NCI-H345 treated with DMSO at 0.1 percent for 48 hours (cell line): ENCODE results near the gene GNRHR.

ENCODE experiments used
- DNase-seq: peaks from one replicate; lab custom pipeline; 2025; ENCODE audit not compliant: unreplicated experiment; lab: John Stamatoyannopoulos, UW

GNRHR gene

DNA sequence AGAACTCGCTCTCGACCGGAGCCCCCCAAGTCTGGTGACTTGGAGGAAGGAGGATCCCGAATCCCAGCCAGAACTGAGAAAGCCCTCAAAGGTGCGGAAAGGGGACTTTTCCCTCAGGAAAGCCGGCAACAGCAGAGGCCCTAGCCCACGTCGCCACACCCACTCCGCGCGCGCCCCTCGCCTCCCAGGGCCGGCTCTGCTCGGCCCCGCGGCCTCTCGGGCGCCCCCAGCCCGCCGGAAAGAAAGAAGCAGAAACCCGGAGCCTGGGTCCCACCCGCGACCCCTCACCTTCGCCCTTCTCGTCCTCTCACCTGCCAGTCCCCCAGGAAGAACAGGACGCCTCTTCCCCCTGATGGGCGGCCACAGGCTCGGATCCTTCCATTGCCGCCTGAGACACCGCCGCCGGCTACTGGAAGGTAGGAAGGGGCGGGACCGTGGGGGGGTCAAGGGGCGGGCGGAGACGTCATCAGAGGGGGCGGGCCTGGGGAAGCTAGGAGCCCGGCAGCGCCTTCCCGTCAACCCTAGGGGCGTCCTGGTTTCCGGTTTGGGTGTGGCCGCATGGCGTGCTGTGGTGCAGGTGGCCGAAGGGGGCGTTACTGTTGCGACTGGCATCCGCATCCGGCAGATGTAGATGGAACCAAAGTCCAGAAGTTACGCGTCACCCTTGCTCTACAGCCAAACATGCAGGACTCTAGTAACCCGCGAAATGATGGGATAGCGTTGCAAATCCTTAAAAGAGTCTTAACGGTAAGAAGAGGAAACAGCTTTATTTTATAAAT, 53.3 kb downstream of the GNRHR start, which contains the start of gene UBA6:
UBA6 (minus strand) TSS at position 418 of the 779 bp plus-strand sequence; CDS start at position 382, 36 bp downstream.
- DNase-seq, result peak; percentile 82

DNA sequence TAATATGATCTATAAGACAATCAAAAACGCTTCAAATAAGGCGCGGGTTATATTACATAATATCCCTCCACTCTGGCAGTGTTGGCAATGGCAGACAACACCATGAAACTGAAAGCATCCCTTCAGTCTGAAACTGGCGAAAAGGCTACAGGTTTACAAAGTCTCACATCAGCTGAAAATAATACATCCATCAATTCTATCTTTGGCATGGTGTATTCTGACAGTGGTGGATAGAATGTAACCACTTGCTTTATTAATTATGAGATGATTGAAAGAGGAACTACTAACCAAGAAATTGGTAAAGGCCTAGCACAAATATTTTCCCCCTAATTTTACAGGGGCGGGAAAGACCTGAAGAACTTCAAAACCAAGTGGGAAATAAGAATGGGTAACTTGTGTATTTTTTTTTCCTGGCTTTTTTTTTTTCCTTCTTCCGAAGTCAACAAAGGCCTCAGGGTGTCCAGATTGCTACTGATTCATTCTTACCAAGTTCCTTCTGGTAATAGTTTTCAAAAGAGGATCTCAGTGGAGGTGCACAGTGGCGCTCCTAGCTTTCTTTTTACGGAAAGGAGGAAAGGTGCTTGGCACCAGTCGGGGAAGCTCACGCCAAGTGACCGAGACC, 54.0 kb downstream of the GNRHR start:
- no peak for DNase-seq

DNA sequence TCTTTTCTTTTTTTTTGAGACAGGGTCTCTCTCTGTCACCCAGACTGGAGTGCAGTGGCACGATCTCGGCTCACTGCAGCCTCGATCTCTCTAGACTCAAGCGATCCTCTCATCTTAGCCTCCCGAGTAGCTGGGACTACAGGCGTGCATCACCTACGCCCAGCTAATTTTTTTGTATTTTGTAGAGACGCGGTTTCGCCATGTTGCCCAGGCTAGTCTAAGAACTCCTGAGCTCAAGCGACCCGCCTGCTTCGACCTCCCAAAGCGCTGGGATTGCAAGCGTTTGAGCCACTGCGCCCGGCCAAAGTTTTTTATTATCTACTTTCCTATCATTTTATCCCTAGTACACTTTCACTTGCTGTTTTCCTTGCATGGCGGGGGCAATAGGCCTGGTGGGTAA, 54.6 kb downstream of the GNRHR start:
- DNase-seq, result no peak

DNA sequence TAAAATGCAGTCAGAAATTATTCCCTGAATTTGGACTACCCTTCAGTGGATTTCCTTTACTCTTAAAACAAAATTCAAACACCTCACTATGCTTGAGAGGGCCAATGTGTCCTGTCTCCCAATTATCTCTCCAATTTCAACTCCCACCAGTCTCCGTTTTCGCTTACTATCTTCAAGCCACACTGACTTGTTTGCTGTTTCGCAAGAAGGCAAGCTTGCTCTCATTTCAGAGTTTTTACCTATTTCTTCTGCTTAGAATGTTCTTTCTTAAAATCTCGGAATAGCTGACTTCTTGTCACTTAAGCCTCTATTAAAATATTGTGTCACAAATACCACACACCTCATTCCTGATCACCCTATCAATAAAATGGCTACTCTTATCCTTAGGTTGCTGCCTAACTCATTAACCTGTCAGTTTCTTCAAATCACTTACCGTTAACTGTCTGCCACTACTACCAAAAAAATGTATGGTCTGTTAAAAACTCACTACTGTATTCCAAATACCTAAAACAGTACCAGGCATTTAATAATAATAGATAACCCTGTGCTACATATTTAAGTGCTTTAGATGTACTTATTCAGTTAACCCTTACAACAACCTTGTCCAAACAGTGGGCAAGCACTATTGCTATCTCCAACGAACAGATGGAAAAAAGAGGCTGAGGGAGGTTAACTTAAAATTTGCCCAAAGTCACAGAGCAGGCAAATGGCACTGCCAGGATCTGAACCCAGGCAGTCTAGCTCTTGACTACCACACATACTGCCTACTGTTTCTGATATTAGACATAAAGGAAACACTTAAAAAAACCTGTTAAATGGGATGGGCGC, 56.1 kb downstream of the GNRHR start:
- no peak for DNase-seq

DNA sequence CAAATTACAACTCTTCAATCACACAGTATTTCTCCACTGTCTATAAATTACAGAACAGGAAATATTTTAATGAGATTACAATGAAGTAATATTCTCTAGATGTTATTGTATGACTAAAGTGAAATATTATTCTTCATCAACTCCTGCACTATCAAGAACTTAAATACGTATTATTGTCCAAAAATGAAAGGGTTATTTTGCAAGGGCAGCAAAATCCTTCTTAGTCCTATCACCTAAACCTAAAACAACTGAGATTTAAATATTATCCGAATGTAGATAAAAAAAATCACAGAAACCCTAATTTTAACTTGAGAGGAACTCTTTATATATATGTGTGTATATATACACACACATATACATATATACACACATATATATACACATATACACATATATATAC, 58.1 kb downstream of the GNRHR start:
- no peak for DNase-seq

DNA sequence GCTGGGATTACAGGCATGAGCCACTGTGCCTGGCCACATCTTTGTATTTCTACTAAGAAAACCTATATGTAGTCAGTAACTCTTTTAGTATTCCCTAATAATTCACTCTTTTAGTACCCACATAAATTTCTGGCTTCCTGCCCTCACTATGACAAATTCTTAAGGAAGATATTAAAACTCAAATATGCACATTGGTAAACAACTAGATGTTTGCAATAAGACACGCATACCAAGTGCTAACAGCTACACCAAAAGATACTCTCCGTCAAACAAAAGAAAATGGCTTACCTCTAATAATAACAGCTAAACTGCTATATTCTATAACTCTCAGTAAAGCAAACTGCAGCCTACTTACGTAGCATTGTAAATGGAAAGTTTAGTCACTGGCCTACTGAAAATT, 59.5 kb downstream of the GNRHR start:
- DNase-seq, result no peak

DNA sequence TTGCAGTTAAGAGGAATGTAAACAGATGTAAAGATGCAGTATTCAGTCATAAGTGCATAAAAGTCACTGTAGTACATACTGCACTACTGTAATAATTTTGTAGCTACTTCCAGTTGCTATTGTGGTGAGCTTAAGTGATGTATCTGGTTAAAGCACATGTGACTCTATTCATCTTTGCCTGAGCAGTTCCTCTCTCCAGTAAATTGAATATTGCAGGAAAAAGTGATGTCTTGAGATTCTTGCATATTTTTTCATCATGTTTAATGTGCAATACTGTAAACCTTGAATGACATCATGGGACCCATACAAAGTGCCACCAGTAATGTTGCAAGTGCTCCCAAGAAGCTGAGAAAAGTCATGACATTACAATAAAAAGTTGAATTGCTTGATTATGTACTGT, 62.9 kb downstream of the GNRHR start:
- DNase-seq, result no peak
